ENCODE data around the gene DUOX1.

GRCh38 chr15:45118996-45119395, 10.8 kb upstream of the DUOX1 start:
- TF ChIP-seq, protein P1, sequence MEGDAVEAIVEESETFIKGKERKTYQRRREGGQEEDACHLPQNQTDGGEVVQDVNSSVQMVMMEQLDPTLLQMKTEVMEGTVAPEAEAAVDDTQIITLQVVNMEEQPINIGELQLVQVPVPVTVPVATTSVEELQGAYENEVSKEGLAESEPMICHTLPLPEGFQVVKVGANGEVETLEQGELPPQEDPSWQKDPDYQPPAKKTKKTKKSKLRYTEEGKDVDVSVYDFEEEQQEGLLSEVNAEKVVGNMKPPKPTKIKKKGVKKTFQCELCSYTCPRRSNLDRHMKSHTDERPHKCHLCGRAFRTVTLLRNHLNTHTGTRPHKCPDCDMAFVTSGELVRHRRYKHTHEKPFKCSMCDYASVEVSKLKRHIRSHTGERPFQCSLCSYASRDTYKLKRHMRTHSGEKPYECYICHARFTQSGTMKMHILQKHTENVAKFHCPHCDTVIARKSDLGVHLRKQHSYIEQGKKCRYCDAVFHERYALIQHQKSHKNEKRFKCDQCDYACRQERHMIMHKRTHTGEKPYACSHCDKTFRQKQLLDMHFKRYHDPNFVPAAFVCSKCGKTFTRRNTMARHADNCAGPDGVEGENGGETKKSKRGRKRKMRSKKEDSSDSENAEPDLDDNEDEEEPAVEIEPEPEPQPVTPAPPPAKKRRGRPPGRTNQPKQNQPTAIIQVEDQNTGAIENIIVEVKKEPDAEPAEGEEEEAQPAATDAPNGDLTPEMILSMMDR (IDR thresholded peaks at IDR 0.05): no peak
- TF ChIP-seq EZH2 (IDR thresholded peaks at IDR 0.05; ENCODE audit: borderline replicate concordance, insufficient read depth, low read depth, low read length, poor library complexity, severe bottlenecking): no peak
